MCF 10A (cell line): Measurements from ENCODE around the gene TEPSIN. TPM values are rescaled to one million over a fixed set of nuclear protein-coding genes. Genes with fewer than 3 reads are reported as not detected.

ENCODE experiments used
- BruUV-seq: library from RNA; stranded (reverse); fragments of 400-500 nt; replicated peaks from 2 replicates; lab custom pipeline; 2021; lab: Mats Ljungman, UMichigan
- CTCF ChIA-PET: fragments of 300-600 bp; sonication (Branson Sonifier 250); formaldehyde crosslinking; extraction: SDS; loops from one replicate; lab custom pipeline; 2021; ENCODE audit warnings: antibody characterized with exemption, inconsistent platforms; lab: Yijun Ruan, JAX
- POLR2A ChIA-PET: fragments of 300-600, 350-650 bp; sonication (Branson Sonifier 250); formaldehyde crosslinking; extraction: SDS; loops from one replicate; lab custom pipeline; 2020; ENCODE audit warnings: antibody characterized with exemption, inconsistent platforms; lab: Yijun Ruan, JAX
- DNase-seq: peaks from one replicate; pipeline ENCODE4 v3.0.0-alpha.2; 2018; ENCODE audit not compliant: unreplicated experiment
- H3K27ac Mint-ChIP-seq: one replicate; pipeline ENCODE4 v1.8.0; 2022; ENCODE audit warnings: mild to moderate bottlenecking, low read depth, mixed read lengths; ENCODE audit not compliant: unreplicated experiment
- H3K27me3 Mint-ChIP-seq: one replicate; pipeline ENCODE4 v1.8.0; 2022; ENCODE audit warnings: mixed read lengths; ENCODE audit not compliant: insufficient read depth, unreplicated experiment
- H3K36me3 Mint-ChIP-seq: one replicate; pipeline ENCODE4 v1.8.0; 2022; ENCODE audit warnings: mild to moderate bottlenecking, moderate library complexity, mixed read lengths; ENCODE audit not compliant: insufficient read depth, unreplicated experiment
- H3K4me1 Mint-ChIP-seq: one replicate; pipeline ENCODE4 v1.8.0; 2022; ENCODE audit warnings: mixed read lengths; ENCODE audit not compliant: insufficient read depth, unreplicated experiment
- H3K4me3 Mint-ChIP-seq: one replicate; pipeline ENCODE4 v1.8.0; 2022; ENCODE audit warnings: mild to moderate bottlenecking, moderate library complexity, mixed read lengths; ENCODE audit not compliant: unreplicated experiment
- H3K9me3 Mint-ChIP-seq: one replicate; pipeline ENCODE4 v1.8.0; 2022; ENCODE audit warnings: mixed read lengths; ENCODE audit not compliant: unreplicated experiment
- CTCF ChIP-seq: fragments of 200-600 bp; IDR thresholded peaks from one replicate; pipeline ENCODE4 v1.8.0; 2022; ENCODE audit warnings: antibody characterized with exemption, mild to moderate bottlenecking; ENCODE audit not compliant: unreplicated experiment
- intact Hi-C: fragments of 100-400 bp; cut with micrococcal nuclease; formaldehyde crosslinking; loops from 2 replicates; pipeline ENCODE4 v1.14.1; 2022
- total RNA-seq: library from RNA; stranded (reverse); gene quantifications from 2 replicates; pipeline ENCODE4 v1.2.3, GENCODE V29; 2022

The TEPSIN gene
- total RNA-seq, 1 experiment from 2014 or later = 27.4 TPM

DNA sequence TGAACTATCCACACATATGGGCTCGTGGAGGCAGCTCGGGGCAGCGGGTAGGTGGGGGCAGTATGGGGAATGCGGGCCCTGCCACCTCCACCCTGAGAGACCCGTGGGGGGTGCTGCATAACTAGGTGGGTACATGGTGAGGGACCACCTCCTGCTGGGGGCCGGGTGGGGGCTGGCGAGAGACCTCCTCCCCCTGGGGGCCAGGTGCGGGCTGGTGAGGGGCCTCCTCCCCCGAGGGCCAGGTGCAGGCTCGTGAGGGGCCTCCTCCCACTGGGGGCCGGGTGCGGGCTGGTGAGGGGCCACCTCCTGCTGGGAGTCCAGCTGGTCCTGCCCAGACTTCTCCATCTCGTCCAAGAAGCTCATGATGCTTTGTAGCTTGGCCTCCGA lies 41.5 kb downstream of the TEPSIN start:
- TF ChIP-seq CTCF = no peak
- ChIA-PET CTCF (interaction anchor here (0.7 kb wide), 1 partner anchor 39 kb away, joined by 4 read pairs; no protein-coding TSS in a partner anchor), POLR2A (no interaction called here)
- no TSS peak for BruUV-seq
- H3K36me3 Mint-ChIP-seq = peaks cover 7% of the 10 kb centered on the region
- H3K27ac Mint-ChIP-seq = no peak overlapping the region
- intact Hi-C loops = no loop called here
- no peaks in the 10 kb centered on the region for H3K27me3 Mint-ChIP-seq
- DNase-seq = no peak
- H3K4me3 Mint-ChIP-seq = no peak overlapping the region
- H3K4me1 Mint-ChIP-seq = no peaks in the 10 kb centered on the region
- H3K9me3 Mint-ChIP-seq = no peaks in the 10 kb centered on the region

DNA sequence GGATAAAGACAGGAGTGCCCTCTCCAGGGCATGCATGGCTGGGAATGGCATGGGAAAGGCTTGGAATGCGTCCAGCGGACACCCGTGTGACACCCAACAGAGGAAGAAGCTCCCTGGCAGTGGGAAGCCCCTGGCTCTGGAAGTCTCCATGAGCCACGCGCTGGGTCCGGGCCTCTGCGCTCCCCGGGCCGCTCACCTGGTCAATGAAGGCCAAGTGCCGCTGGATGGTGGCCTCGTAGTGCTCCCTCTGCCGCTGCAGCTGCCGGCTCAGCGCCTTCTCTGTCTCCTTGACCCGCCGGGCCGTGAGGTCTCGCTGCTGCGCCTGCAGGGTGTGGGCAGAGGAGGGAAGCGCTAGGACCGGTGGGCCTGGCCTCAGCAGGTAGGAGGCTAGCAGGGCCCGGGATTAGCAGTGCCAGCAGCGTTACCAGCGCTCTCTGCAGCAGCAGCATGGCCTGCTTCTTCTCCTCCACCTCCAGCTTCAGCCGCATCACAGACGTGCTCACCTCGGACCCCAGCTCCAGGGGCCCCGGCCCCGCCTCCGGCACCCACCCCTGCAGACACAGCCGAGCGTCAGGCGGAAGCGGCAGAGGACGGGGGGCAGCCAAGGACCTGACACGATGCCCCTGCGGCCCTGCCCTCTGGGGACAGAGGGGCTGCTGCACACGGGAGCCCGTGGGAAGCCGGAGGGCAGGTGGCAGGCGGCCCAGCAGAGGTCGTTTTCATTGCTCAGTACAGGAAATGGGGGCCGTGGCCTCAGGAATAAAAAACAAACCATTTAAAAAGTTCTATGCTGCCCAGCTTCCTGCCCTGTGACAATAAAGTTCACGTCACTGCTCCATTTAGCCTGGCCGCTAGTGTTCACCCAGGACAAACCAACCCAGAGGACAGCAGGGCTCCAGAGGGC lies 42.1 kb downstream of the TEPSIN start:
- Mint-ChIP-seq H3K27me3 (no peaks in the 10 kb centered on the region), H3K4me1 (no peaks in the 10 kb centered on the region), H3K27ac (no peak overlapping the region), H3K9me3 (no peaks in the 10 kb centered on the region), H3K4me3 (no peak overlapping the region), H3K36me3 (peaks cover 7% of the 10 kb centered on the region)
- BruUV-seq = no TSS peak
- TF ChIP-seq CTCF = no peak
- DNase-seq = no peak
- intact Hi-C loops = no loop called here
- ChIA-PET POLR2A (no interaction called here), CTCF (no interaction called here)

DNA sequence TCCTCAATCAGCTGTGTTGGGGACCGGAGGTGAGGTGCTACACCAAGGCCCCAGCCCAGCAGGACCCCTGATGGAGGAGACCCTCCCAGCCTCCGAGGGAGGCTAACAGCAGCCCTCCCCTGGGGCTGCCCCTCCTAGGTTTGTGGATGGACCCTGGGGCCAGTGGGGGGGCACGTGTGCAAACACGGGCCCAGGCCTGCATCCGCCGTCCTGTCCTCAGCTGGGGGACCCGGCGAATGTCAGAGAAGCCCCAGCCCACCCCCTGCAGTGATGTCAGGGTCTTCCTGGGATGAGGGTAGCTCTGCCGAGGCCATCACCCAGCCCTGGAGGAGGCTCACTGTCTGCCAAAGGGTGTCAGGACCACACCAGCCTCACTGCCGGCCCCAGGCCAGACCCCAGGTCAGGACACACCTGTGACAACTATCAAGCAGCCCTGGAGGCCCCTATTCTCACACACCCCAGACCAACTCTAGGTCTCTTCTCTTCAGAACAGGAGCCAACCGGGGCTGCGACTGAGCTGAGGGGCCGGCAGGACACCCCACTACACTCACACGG lies 42.8 kb downstream of the TEPSIN start:
- H3K4me3 Mint-ChIP-seq = no peak overlapping the region
- no peak for TF ChIP-seq CTCF
- H3K27me3 Mint-ChIP-seq = no peaks in the 10 kb centered on the region
- intact Hi-C loops = no loop called here
- H3K4me1 Mint-ChIP-seq = no peaks in the 10 kb centered on the region
- no peak for DNase-seq
- no peak overlapping the region for H3K27ac Mint-ChIP-seq
- H3K9me3 Mint-ChIP-seq = no peaks in the 10 kb centered on the region
- no TSS peak for BruUV-seq
- peaks cover 12% of the 10 kb centered on the region for H3K36me3 Mint-ChIP-seq
- ChIA-PET POLR2A (no interaction called here), CTCF (no interaction called here)
